ENCODE data around the gene MITF.

Gene MITF

DNA sequence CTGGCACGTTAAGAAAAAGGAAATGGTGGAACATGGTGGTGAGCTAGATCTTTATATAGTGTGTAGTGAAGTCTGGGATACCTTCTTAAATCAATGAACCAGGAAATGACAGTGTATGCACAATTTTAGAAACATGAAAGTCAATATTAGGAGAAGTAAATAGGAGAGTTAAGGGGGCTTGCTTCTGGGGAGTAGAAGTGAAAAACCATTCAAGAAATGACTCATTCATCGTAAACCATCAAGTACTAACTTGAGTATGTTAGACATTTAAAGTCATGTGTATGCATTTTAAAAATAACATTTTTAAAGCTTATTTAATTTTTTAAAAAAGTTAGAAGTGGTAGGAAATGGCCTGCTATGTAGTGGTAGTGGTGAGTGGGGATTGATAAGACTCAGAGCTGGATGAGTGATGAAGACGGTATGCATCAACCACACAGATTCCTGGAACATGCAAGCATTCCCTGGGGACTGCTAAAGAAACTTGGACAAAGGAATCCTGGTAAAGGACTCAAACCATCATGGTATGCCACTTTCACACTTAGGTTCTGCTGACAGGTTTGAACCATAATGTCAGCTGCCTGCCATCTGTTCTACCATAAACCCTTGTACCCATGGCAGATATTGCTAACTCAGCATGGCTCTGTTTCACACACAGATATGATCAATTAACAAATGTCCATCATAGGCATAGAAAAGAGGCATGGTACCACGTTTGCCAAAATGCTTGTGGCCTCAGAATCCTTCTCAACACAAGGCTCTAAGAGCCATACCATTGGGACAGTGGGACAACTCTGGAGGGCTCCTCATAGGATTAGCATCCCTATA lies 28.9 kb upstream of the MITF start:
- H3K4me3 ChIP-seq (ENCODE audit: low read depth in 1 of 2, low read length in 2 of 2) = no peak overlapping the region
- H3K27ac ChIP-seq (ENCODE audit: low read length) = no peak overlapping the region
- H3K36me3 ChIP-seq (ENCODE audit: control insufficient read depth in 1 of 2, insufficient read depth in 2 of 2, low read length in 2 of 2) = no peaks in the 10 kb centered on the region
- H3K4me1 ChIP-seq (ENCODE audit: control insufficient read depth in 1 of 2, insufficient read depth in 2 of 2, low read length in 2 of 2) = no peaks in the 10 kb centered on the region
- H3K27me3 ChIP-seq (ENCODE audit: low read depth, low read length) = no peaks in the 10 kb centered on the region
- H3K9me3 ChIP-seq (ENCODE audit: control insufficient read depth in 1 of 2, low read length in 2 of 2) = no peaks in the 10 kb centered on the region

GRCh38 chr3:69712269-69712668 lies 27.0 kb upstream of the MITF start:
- H3K27ac ChIP-seq (ENCODE audit: low read length) = no peak overlapping the region
- no peak overlapping the region for H3K4me3 ChIP-seq (ENCODE audit: low read depth in 1 of 2, low read length in 2 of 2)
- no peaks in the 10 kb centered on the region for H3K36me3 ChIP-seq (ENCODE audit: control insufficient read depth in 1 of 2, insufficient read depth in 2 of 2, low read length in 2 of 2)
- H3K27me3 ChIP-seq (ENCODE audit: low read depth, low read length) = no peaks in the 10 kb centered on the region
- H3K9me3 ChIP-seq (ENCODE audit: control insufficient read depth in 1 of 2, low read length in 2 of 2) = no peaks in the 10 kb centered on the region
- H3K4me1 ChIP-seq (ENCODE audit: control insufficient read depth in 1 of 2, insufficient read depth in 2 of 2, low read length in 2 of 2) = no peaks in the 10 kb centered on the region

GRCh38 chr3:69712933-69713332 lies 26.3 kb upstream of the MITF start:
- Histone ChIP-seq H3K36me3 (ENCODE audit: control insufficient read depth in 1 of 2, insufficient read depth in 2 of 2, low read length in 2 of 2) (no peaks in the 10 kb centered on the region), H3K4me3 (ENCODE audit: low read depth in 1 of 2, low read length in 2 of 2) (no peak overlapping the region), H3K9me3 (ENCODE audit: control insufficient read depth in 1 of 2, low read length in 2 of 2) (no peaks in the 10 kb centered on the region), H3K27me3 (ENCODE audit: low read depth, low read length) (no peaks in the 10 kb centered on the region), H3K4me1 (ENCODE audit: control insufficient read depth in 1 of 2, insufficient read depth in 2 of 2, low read length in 2 of 2) (no peaks in the 10 kb centered on the region), H3K27ac (ENCODE audit: low read length) (no peak overlapping the region)

DNA sequence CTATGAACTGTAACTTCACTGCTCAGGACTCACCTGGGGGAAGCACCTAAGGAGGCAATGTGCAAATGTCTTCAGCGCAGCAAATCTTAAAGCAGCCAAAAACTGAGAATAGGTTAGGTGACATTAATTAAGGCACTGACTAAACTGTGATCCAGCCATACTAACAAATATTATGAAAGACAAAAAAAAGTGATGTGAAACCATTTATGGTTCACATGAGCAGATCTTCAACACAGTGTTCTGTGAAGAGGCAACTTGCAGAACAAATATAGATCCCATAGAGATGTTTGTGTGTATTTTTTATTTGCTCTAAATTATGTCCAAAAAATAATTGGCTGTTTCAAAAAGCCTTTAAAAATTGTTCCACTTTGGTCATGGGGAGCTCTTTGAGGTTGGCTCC lies 24.1 kb upstream of the MITF start:
- Histone ChIP-seq H3K36me3 (ENCODE audit: control insufficient read depth in 1 of 2, insufficient read depth in 2 of 2, low read length in 2 of 2) (no peaks in the 10 kb centered on the region), H3K9me3 (ENCODE audit: control insufficient read depth in 1 of 2, low read length in 2 of 2) (no peaks in the 10 kb centered on the region), H3K4me3 (ENCODE audit: low read depth in 1 of 2, low read length in 2 of 2) (no peak overlapping the region), H3K4me1 (ENCODE audit: control insufficient read depth in 1 of 2, insufficient read depth in 2 of 2, low read length in 2 of 2) (no peaks in the 10 kb centered on the region), H3K27ac (ENCODE audit: low read length) (no peak overlapping the region), H3K27me3 (ENCODE audit: low read depth, low read length) (no peaks in the 10 kb centered on the region)

DNA sequence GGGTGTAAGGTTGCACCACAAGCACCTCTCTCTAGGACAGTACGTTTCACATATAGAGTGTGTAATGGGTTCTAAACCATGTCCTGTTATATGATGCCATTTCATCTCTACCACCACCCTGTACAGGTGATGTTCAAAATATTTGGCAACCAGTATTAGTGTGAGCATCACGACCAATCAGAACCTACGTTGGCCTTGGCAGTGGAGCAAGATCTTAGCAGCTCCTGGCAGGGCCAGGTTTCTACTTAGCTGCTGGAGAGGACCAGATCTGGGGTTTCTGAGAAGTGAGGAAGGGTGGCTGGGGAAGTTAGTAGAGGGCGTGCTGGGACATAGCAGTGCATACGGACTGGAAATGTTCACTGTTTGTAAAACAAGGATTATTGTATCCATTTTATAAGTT lies 23.1 kb upstream of the MITF start:
- Histone ChIP-seq H3K4me1 (ENCODE audit: control insufficient read depth in 1 of 2, insufficient read depth in 2 of 2, low read length in 2 of 2) (no peaks in the 10 kb centered on the region), H3K27me3 (ENCODE audit: low read depth, low read length) (no peaks in the 10 kb centered on the region), H3K36me3 (ENCODE audit: control insufficient read depth in 1 of 2, insufficient read depth in 2 of 2, low read length in 2 of 2) (no peaks in the 10 kb centered on the region), H3K27ac (ENCODE audit: low read length) (no peak overlapping the region), H3K9me3 (ENCODE audit: control insufficient read depth in 1 of 2, low read length in 2 of 2) (no peaks in the 10 kb centered on the region), H3K4me3 (ENCODE audit: low read depth in 1 of 2, low read length in 2 of 2) (no peak overlapping the region)

DNA sequence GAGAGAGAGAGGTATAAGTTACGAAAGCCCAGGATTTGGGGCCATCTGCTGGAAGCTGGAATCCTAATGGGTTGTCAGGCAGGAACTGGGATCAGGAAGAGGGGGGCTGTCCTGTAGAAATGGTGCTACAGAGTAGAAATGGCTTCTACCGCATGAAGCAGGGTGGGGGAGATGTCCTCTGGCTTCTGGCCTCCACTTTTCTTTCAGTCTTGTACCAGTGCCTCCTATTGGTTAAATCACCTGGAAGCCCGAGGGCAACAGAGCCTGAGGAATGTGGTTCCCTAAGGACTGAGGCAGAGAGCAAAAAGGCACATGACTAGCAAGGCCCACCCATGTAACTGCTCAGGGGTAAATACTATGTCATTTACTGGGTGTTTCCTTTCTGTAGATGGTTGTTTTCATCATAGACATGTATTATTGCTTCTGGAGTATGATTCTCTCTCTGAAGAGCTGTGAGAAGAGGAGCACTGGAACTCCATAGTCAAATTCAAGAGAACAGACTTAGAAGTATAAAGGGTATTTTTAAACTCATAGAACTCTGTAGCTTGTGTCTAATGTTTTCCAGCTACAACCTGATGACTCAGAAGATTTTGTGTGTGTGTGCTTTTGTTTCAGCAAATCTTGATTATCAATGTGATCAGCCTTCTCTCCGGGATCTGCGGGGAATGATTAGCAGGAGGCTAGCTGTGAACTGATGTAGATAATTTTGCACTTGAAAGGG lies 20.2 kb upstream of the MITF start:
- Histone ChIP-seq H3K9me3 (ENCODE audit: control insufficient read depth in 1 of 2, low read length in 2 of 2) (no peaks in the 10 kb centered on the region), H3K4me3 (ENCODE audit: low read depth in 1 of 2, low read length in 2 of 2) (no peak overlapping the region)

DNA sequence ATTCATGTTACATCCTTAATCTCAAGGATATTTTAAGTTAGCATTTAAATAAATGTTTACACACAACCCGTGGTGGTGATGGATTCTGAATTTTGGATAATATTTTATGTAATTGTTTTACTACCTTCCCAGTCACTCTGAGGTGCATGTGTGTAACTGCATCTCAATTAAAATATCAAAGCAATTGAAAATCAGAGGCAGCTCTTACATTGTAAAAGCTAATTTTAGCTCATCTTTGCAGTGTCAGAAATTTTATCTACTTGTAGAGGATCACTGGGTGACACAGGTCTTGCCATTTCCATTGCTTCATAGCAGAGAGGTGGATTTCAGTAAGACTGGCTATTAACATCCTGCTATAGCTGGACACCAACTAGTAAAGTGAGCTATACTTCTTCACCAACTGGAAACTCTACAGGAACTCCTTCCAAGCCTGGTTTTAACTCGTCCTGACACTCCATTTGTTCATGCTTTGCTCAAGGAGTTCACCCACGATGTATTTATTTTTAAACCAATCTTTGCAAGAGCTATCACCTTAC lies 19.6 kb upstream of the MITF start:
- no peak overlapping the region for H3K27ac ChIP-seq (ENCODE audit: low read length)
- H3K4me3 ChIP-seq (ENCODE audit: low read depth in 1 of 2, low read length in 2 of 2) = no peak overlapping the region
- no peaks in the 10 kb centered on the region for H3K9me3 ChIP-seq (ENCODE audit: control insufficient read depth in 1 of 2, low read length in 2 of 2)
- H3K27me3 ChIP-seq (ENCODE audit: low read depth, low read length) = no peaks in the 10 kb centered on the region
- no peaks in the 10 kb centered on the region for H3K36me3 ChIP-seq (ENCODE audit: control insufficient read depth in 1 of 2, insufficient read depth in 2 of 2, low read length in 2 of 2)
- no peaks in the 10 kb centered on the region for H3K4me1 ChIP-seq (ENCODE audit: control insufficient read depth in 1 of 2, insufficient read depth in 2 of 2, low read length in 2 of 2)

More for the DNA sequence above, 20.2 kb upstream of the MITF start:
- H3K27me3 ChIP-seq (ENCODE audit: low read depth, low read length) = no peaks in the 10 kb centered on the region
- no peaks in the 10 kb centered on the region for H3K4me1 ChIP-seq (ENCODE audit: control insufficient read depth in 1 of 2, insufficient read depth in 2 of 2, low read length in 2 of 2)
- no peaks in the 10 kb centered on the region for H3K36me3 ChIP-seq (ENCODE audit: control insufficient read depth in 1 of 2, insufficient read depth in 2 of 2, low read length in 2 of 2)
- H3K27ac ChIP-seq (ENCODE audit: low read length) = no peak overlapping the region

DNA sequence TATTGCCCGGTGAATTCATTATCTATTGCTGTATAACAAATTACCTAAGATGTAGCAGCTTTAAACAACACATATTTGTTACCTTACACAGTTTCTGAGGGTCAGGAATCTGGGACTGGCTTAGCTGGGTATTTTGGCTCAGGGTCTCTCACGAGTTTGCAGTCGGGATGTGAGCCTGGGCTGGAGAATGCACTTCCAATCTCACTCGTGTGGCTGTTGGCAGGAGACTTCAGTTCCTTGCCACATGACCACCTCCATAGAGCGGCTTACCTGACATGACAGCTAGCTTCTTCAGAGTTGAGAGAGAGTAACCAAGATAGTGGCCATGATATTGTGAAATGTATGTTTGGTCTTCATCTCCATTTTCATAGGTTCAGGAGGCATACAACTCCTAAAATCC lies 18.4 kb upstream of the MITF start:
- H3K4me1 ChIP-seq (ENCODE audit: control insufficient read depth in 1 of 2, insufficient read depth in 2 of 2, low read length in 2 of 2) = no peaks in the 10 kb centered on the region
- no peak overlapping the region for H3K27ac ChIP-seq (ENCODE audit: low read length)
- H3K9me3 ChIP-seq (ENCODE audit: control insufficient read depth in 1 of 2, low read length in 2 of 2) = no peaks in the 10 kb centered on the region
- no peaks in the 10 kb centered on the region for H3K27me3 ChIP-seq (ENCODE audit: low read depth, low read length)
- H3K4me3 ChIP-seq (ENCODE audit: low read depth in 1 of 2, low read length in 2 of 2) = no peak overlapping the region
- H3K36me3 ChIP-seq (ENCODE audit: control insufficient read depth in 1 of 2, insufficient read depth in 2 of 2, low read length in 2 of 2) = no peaks in the 10 kb centered on the region

DNA sequence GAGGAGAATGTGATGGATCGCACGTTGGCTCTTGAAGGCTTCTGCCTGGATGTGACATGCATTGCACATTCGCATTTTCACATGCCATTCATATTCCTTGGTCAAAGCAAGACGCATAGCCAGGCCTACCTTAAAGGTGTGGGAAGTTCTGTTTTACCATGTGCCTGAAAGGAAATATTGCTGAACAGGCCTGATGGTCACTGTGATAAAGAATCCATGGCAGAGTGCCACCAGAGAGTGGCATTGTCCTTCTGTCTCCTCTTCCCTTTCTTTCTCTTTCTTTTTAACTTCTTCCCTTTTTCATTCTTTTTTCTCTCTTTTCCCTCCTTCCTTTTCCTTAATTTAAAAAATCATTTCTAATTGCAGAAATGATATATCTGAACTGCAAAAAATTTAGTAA lies 15.9 kb upstream of the MITF start:
- H3K27ac ChIP-seq (ENCODE audit: low read length) = no peak overlapping the region
- H3K36me3 ChIP-seq (ENCODE audit: control insufficient read depth in 1 of 2, insufficient read depth in 2 of 2, low read length in 2 of 2) = no peaks in the 10 kb centered on the region
- no peak overlapping the region for H3K4me3 ChIP-seq (ENCODE audit: low read depth in 1 of 2, low read length in 2 of 2)
- no peaks in the 10 kb centered on the region for H3K27me3 ChIP-seq (ENCODE audit: low read depth, low read length)
- no peaks in the 10 kb centered on the region for H3K4me1 ChIP-seq (ENCODE audit: control insufficient read depth in 1 of 2, insufficient read depth in 2 of 2, low read length in 2 of 2)
- H3K9me3 ChIP-seq (ENCODE audit: control insufficient read depth in 1 of 2, low read length in 2 of 2) = no peaks in the 10 kb centered on the region

DNA sequence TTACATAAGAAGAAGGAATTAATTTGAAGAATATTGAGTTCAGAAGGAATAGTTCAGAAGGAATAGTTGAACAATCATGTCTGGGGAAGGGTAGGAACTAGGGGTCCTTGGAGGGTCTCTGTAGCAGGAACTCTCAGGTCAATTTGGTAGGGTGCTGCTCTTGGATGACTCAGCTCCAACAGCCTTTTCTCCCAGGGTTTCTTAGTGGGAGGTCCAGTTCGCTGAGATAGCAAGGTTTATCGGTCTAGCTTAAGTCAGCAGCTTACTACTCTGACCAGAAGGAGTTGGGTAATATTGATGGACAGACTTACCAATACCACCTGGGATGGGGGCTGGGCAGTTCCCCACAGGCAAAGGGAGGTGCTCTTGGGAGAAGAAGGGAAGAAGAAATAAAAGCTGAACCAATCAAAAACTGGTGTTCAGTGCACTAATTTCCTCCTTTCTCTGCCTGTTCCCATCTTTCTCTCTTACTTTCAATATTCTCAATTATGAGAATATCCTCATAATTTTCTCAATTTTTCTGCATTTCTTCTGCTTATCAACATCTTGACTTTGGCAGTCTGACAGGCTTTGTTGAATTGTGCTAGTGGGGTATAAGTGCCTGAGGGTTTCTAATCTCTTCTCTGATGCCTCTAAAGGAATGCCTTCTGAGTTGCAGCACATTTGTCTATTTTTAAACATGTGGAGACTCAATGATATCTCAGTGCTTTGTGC lies 14.4 kb upstream of the MITF start:
- Histone ChIP-seq H3K4me3 (ENCODE audit: low read depth in 1 of 2, low read length in 2 of 2) (no peak overlapping the region), H3K36me3 (ENCODE audit: control insufficient read depth in 1 of 2, insufficient read depth in 2 of 2, low read length in 2 of 2) (no peaks in the 10 kb centered on the region), H3K4me1 (ENCODE audit: control insufficient read depth in 1 of 2, insufficient read depth in 2 of 2, low read length in 2 of 2) (no peaks in the 10 kb centered on the region), H3K9me3 (ENCODE audit: control insufficient read depth in 1 of 2, low read length in 2 of 2) (no peaks in the 10 kb centered on the region), H3K27ac (ENCODE audit: low read length) (no peak overlapping the region), H3K27me3 (ENCODE audit: low read depth, low read length) (no peaks in the 10 kb centered on the region)

- Histone ChIP-seq H3K27ac (ENCODE audit: low read length) (no peak overlapping the region), H3K36me3 (ENCODE audit: control insufficient read depth in 1 of 2, insufficient read depth in 2 of 2, low read length in 2 of 2) (no peaks in the 10 kb centered on the region), H3K27me3 (ENCODE audit: low read depth, low read length) (no peaks in the 10 kb centered on the region), H3K4me3 (ENCODE audit: low read depth in 1 of 2, low read length in 2 of 2) (no peak overlapping the region), H3K9me3 (ENCODE audit: control insufficient read depth in 1 of 2, low read length in 2 of 2) (no peaks in the 10 kb centered on the region), H3K4me1 (ENCODE audit: control insufficient read depth in 1 of 2, insufficient read depth in 2 of 2, low read length in 2 of 2) (no peaks in the 10 kb centered on the region)
Measured at GRCh38 chr3:69725994-69726571, 13.2 kb upstream of the MITF start.
